Right lung (tissue), 5 donors: Measurements from ENCODE around the gene KLK2. TPM values are rescaled to one million over a fixed set of nuclear protein-coding genes. Genes with fewer than 3 reads are reported as not detected.
"Not testable (repeated sequence)": the region's sequence is repeated elsewhere in the genome, so short reads cannot be mapped to it uniquely, and the experiment has no call there.

Experiments used
- DNase-seq, 2 donors: peaks; one replicate each; pipeline ENCODE4 v3.0.0-alpha.2; 2013
- polyA plus RNA-seq, 5 donors: library from polyadenylated mRNA; unstranded; fragments of 120-200 nt; gene quantifications; one replicate each; pipeline versions ENCODE4 v1.2.1 to v1.2.3, GENCODE V29; 2013; ENCODE audit warnings: inconsistent platforms in 1 of 5, low replicate concordance in 1 of 5; ENCODE audit not compliant: insufficient read length in 5 of 5, insufficient read depth in 1 of 5

KLK2 gene
- polyA plus RNA-seq, 5 donors: 0.16 to 0.24 (median 0.17) TPM; not detected in 2

DNA sequence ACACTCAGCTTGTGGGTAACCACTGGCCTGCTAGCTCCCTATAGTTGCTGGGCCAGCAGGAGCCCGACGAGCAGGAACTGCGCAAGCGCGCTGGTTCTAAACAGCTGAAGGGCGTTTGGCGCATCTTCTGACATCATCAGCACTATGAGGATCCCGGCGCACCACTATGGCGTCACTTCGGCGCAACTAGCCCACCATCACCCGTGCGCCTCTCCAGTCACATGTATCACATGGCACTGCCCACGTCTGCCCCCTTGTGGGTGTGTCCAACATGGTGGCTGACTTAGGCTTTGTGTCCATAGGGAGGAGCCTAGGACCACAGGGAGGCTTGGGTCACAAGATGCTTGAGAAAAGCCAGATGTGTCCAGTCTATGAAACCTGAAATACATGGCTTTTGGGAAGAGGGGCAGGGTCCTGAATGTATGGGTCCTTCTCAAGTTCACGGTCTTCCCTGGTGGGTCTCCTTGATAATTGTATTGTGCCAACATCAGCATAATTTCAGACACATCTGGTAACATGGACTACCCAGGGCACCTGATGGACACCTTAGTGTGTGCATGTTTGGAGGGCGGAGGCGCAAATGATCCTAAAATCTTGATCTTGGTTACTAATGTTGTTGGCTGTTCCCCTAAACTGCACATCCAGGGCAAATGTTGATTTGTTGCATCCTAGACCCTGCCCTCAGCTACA, 20.0 kb downstream of the KLK2 start:
- DNase-seq: no peak

DNA sequence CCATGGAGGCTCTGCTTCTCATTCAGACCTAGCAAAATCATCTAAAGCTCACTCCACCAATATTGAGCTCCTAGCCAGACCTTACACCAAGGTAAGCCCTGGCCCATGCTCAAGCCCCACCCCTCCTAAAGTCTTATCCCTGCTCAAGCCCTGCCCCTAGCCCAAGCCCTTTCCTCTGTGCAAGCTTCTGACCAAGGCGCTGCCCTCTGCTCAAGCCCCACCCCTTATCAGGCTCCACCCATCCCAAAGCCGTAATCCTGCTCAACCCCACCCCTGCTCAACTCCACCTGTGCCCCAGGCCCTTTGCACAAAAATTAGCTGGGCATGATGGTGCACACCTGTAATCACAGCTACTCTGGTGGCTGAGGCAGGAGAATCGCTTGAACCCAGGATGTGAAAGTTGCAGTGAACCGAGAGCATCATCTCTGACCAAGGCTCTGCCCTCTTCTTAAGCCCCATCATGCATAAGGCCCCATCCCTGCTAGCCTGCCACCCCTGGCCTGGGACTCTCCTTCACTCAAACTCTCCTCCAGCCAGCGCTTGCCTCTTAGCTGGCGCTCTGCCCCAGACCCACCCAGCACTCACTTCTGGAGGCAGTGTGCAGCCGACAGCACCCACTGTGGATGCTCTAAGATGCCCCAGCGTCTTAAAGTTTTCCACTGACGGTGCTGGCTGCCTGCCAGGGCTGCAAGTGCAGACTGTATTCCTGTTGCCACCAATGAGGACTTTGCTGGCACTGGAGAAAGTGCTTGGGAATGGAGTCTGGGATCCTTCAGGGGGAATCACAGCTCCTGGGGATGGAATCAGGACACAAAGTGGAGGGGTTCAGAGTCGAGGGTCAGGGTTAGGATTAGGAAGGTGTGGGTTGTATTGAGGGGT, 21.5 kb downstream of the KLK2 start:
- DNase-seq: no peak

DNA sequence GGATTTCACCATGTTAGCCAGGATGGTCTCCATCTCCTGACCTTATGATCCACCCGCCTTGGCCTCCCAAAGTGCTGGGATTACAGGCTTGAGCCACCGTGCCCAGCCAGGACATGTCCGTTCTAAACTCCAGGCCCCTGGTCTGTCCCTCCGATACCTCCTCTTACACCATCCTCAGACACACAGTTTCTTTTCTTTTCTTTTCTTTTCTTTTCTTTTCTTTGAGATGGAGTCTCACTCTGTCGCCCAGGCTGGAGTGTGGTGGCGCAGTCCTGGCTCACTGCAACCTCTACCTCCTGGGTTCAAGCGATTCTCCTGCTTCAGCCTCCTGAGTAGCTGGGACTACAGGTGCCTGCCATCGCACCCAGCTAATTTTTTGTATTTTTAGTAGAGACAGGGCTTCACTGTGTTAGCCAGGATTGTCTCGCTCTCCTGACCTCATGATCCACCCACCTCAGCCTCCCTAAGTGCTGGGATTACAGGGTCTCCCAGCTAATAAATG, 22.9 kb downstream of the KLK2 start:
- not testable (repeated sequence) for DNase-seq

GRCh38 chr19:50896591-50897190, 23.5 kb downstream of the KLK2 start:
- no peak for DNase-seq

DNA sequence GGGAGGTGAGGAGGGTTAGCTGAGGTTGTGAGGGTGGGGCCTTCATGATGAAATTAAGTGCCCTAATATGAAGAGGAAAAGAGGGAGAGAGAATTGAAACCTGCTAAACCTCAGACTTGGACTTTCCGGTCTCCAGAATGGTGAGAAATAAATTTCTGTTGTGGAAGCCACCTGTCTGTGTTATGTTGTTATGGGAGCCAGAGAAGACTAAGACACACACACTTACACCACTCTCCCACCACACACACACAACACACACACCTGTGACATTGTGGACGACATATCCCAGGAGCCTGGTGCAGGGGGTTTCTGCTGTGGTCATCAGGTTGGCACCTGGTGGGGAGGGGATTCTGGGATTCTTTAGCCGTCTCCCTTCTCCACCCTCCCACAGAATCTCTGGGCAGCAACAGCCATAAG, 24.0 kb downstream of the KLK2 start:
- no peak for DNase-seq

DNA sequence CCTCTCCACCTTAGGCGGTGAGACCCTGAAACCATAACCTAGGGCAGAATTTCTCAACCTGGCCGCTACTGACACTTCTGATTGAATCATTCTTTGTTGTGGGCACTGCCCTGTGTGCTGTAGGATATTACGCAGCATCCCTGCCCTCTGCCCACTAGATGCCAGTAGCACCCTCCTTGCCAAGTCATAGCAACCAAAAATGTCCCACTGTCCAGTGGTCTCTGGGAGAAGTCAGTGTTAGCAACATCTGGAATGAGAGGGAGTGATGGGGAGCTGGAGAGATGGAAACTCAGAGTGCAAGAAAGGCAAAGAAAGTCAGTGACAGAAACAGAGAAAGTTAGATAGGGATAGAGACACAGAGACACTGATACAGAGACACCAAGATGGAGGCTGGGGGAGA, 24.4 kb downstream of the KLK2 start:
- no peak for DNase-seq

DNA sequence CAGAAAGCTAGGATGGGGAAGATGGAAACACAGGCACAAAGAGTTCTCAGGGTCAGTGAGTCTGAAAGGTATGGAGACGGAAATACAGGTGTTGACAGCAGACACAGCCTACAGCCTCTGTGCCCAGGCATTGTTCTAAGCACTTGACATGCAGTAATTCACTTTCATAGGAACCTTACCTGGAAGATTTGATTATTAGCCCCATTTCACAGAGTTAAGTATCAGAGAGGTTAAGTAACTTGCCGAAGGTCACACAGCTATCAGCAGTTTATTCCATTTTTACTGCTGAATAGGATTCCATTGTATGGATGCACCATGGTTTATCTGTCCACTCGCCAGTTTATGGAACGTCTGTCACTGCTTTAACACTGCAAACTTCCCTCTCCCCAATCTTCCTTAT, 24.8 kb downstream of the KLK2 start:
- DNase-seq: no peak

GRCh38 chr19:50899569-50899968, 26.3 kb downstream of the KLK2 start:
- no peak for DNase-seq

- no peak for DNase-seq
Measured at GRCh38 chr19:50902640-50903039, 29.4 kb downstream of the KLK2 start.

- DNase-seq: no peak
Measured at GRCh38 chr19:50906217-50906616, 33.0 kb downstream of the KLK2 start.

DNA sequence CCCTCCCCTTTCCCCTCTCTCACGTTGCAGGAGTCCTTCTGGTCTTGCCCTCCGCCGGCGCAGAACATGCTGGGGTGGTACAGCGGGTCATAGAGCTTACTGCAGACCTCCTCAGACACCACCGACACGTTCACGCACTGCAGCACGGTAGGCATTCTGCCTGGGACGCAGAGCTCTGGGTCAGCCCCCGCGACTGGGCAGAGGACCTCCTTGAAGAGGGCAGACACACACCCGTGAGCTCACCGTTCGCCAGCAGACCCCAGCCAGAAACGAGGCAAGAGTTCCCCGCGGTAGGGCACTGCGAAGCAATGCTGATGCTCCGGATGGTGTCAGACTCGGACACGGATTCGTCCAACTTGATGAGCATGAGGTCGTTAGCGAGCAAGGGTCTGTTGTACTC, 35.1 kb downstream of the KLK2 start:
- DNase-seq: no peak

DNA sequence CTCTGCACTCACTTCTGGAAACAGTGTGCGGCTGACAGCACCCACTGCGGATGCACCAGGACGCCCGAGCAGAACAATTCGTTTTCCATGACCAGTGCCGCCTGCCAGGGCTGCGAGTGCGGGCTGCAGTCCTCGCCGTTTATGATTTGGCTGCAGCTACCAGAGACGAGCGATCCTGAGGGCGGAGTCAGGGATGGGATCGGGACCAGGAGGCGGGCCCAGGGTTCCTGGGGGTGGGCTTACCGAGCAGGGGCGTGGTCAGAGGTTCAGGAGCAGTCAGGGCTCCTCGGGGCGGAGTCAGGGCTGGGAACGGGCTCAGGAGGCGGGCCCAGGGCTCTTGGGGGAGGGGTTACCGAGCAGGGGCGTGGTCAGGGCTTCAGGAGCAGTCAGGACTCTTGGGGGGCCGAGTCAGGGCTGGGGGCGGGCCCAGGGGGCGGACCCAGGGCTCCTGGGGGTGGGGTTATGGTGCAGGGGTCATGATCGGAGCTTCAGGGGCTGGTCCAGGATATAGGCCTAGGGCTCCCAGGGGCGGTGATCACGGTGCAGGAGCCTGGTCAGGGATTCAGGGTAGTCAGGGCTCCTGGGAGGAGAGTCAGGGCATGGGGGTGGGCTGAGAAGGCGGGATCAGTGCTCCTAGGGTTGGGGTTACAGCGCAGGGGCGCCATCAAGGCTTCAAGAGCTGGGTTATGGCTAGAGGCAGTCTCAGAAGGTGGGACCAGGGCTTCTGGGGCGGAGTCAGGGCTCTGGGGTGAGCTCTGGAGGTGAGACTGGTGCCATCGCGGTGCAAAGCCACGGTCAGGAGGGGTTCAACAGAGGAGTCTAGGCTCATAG, 36.2 kb downstream of the KLK2 start:
- no peak for DNase-seq

DNA sequence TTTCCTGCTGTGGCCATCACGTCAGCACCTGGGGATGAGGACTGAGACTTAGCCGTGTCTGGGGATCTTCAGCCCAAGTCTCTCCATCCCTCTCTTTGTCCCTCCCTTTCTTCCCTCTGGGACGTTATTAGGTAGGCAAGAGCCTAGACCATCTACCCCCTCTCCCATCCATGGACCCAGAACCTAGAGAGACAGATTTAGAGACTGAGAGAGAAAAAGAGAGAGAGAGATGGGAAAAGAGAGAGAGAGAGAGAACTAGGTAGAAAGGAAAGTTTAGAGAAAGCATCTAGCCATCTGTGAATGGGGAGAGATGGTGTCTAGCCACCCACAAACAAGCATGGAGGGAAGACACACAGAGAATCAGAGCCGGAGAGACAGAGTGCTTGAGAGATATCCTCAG, 37.5 kb downstream of the KLK2 start:
- no peak for DNase-seq

DNA sequence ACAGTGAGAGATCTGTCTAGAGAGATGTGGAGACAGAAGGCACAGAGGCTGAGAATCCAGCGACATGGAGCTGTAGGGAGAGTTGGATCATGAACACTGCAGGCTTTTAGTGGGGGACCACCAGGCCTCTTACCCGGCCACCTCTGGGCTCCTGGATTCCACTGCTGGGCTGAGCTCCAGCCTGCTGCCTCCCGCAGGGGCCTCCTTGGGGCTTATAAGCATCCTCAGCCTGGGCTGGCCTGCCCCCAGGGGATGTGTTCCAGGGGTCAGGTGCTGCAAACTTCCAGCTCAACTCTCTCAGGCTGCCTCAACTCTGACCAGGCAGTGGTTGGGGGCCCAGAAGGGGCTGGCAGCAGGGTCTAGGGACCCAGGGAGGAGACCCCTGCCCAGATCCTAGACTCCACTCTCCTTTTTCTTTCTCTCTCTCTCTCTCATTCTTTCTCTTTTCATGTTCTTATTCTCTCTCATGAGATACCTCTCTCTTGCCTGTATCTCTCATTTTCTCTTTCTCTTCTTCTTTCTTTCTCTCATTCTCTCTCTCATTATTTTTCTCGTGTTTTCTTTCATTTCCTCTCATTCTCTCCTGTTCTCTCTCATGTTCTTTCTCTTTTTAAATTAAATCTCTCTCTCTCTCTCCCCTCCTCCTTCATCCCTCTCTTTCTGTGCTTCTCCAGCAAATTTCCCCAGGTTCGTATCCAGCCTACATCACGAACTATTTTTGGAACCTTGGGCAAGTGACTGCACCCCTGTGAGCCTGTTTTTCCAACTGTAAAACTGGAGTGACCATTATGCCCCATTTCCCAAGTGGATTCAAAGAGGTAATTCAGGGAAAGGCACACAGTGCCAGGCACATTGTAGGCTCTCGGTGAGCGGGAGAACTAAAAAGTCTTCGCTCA, 38.2 kb downstream of the KLK2 start, which contains the start of gene KLK4:
Gene KLK4, minus strand, starts transcription at position 190 of the 896 bp plus-strand sequence. CDS start 657 bp downstream, outside the sequence.
- no peak for DNase-seq

GRCh38 chr19:50912102-50912599, 38.9 kb downstream of the KLK2 start:
- DNase-seq: no peak

- no peak for DNase-seq
Measured at GRCh38 chr19:50912727-50913716, 39.8 kb downstream of the KLK2 start.

- DNase-seq: no peak
Measured at GRCh38 chr19:50916069-50916468, 42.8 kb downstream of the KLK2 start.

GRCh38 chr19:50921426-50922316, 48.4 kb downstream of the KLK2 start:
- no peak for DNase-seq
